Measurements from ENCODE around the gene GAL3ST2.

GRCh38 chr2:241734467-241735208 is 42.0 kb upstream of the GAL3ST2 start, which contains the start of gene D2HGDH:
- peak in 2 of 3 donors; percentile 72 to 85 for TF ChIP-seq POLR2AphosphoS5 (IDR thresholded peaks at IDR 0.05)
- TF ChIP-seq CTCF (IDR thresholded peaks at IDR 0.05) = no peak
